AG08395 (cell line): ENCODE measurements around the gene LRRC25.
"Not testable (repeated sequence)": the region's sequence is repeated elsewhere in the genome, so short reads cannot be mapped to it uniquely, and the experiment has no call there.

Source experiments
- DNase-seq: peaks from one replicate; pipeline ENCODE4 v3.0.0; 2012; ENCODE audit warnings: mixed read lengths, low spot score

The LRRC25 gene

DNA sequence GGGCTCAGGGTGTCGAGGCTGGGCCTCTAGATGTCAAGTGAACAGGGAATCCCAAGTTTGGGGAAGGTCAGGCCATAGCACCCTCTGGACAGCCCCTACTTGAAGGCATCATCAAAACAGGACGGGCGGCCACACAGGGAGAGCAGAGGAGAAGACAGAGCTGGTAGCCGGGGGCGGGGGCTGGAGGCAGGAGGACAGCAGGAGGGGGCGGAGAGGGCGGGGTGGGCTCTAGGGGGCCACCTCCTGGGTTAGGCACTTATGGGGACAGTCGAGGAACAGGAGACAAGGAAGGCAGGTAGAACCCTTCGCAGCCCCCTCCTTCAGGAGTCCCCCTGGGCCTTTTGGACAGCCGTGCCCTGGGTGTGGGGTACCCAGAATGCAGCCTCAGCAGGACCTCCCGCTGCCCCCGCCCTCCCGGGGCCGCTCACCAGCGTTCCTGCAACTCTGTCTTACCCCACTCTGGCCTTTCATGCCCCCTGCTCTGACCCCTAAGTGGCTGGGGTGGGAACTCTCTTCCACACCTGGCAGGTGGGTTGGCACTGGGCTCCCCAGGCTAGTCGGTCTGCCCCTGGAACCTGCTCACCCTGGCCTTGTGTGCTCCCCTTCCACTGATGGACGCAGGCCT, 27.6 kb upstream of the LRRC25 start:
- DNase-seq: no peak

DNA sequence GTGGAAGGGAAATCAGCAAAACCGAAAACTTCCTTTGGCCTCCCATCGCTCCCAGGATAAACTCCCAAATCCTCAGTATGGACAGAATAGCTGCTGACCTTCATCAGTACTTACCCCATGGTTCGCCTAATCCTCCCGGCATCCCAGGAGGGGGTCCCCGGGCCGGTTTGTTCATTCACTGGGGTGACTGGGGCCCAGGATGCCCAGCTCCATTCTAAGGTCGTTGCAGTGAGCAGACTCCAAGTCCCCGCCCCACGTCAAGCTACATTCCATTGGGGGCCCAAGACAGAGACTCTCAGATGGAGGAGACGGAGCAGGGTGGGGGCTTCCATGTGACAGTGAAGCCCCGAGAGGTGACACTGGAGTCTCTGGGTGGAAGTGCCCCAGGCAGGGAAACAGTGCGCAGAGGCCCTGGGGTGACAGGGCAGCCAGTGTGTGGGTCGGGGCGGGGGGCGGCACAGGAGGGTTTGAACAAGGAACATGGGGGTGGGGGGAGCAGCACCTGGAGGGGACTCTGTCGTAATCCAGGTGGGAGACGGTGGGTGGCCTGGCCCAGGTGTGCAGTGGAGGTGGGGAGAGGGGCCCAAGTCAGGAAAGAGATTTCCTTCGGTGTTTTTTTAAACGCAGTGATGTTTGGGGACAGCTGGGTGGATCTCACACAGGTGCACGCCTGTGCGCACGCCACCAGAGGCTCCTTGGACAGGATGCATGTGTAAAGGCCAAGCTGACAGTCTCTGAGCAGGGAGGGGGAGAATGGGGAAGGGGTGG, 26.9 kb upstream of the LRRC25 start:
- no peak for DNase-seq

DNA sequence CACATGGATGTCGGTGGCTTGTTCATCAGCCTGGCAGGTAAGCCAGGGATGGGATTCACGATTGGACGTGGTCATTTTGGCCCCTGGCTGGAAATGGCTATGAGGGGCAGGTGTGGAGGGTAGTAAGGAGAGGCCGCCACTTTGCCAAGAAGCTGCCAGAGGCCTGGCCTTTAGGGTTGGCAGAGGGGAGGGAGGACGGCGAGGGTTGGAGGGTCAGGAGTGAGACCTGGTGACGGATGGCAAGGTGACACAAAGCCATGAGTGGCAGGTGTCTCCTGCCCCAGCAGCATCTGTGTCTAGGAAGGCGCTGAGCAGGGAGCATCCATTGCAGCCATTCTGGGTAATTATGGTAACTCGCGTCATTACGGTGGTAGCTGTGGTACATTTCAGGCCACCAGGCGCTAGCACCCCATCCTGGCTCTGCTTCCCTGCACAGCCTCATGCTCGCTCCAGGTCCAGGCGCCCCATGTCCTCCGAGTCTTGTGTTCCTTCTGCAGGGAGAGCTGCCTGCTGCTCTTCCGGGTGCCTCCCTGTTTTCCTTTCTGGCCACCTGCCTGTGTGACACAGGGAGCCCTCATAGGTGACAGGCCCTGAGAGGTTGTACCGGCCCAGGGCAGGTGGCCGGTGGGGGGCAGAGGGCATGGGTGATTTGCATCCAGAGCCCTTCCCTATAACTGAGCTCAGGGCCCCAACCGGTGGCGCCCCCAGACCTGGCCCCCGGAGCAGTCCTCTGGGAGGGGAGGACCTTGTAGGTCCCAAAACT, 26.0 kb upstream of the LRRC25 start:
- DNase-seq: no peak

DNA sequence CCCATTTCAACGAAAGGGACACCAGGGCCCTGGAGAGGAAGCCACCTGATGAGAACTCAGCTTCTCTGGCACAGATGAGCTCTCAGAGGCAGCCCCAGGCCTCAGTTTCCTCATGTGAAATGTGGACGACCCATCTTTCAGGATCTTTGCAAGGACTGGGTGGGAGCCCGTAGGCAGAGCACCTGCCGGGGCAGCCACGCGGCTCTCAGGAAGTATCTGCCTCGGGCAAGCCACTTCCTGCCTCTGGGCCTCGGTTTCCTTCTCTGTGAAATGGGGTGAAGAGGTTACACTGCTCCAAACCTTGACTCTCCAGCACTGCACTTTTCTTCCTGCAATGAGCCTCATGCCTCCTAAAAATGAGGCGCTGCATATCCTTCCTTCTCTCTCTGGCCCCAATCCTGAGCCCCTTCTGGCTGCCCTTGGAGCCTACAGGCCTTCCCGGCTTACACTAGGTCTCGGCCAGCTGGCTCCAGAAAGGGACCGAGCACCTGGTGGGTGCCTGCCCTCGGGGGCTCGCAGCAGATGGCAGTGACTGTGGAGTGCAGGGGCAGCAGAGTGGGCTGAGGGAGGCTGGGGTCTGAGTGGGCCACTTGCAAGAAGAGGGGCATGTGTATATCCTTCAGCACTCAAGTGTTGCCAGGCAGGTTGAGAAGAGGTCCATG, 25.2 kb upstream of the LRRC25 start:
- DNase-seq: no peak

DNA sequence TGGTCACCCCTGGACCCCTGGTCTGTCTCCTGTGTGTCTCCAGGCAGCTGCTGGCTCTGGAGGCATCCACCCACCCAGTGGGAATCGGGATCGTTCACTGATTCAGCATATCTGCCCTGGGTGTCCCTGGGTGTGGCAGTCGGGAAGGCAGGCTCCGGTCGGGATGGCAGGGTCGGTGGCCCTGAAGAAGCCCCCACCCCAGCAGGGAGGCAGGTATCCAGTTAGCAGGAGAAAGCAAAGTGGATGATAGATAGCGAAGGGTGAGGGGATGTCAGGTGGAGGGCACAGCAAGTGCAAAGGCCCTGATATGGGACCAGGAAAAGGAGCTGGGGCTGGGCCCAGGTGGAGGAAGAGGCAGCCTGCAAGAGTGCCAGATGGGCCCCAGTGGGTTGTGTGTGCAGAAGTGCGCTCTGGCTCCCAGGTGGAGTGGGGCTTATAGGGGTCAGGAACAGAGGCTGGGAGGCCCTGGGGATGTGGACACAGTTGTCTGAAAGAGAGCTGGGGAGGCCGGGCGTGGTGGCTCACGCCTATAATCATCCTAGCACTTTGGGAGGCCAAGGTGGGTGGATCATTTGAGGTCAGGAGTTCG, 24.0 kb upstream of the LRRC25 start:
- no peak for DNase-seq

DNA sequence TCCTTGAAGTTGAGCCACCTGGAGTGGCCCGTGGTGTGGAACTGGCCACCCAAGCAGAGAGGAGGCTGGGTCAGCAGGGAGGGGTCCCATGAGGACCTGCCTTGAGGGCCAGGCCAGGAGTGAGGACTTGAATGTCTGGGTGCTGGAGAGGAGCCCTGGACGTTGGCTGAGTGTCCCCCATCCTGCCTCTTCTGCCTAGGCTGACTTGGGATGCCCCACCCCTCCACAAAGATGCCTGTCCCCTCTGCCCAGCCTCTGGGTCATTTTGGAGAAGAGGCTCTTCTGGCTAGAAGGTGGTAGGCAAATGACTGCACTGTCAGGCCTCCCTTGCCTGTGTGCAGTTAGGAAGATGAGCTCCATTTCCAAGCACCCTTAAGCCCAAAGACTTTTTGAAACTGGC, 23.5 kb upstream of the LRRC25 start:
- no peak for DNase-seq

DNA sequence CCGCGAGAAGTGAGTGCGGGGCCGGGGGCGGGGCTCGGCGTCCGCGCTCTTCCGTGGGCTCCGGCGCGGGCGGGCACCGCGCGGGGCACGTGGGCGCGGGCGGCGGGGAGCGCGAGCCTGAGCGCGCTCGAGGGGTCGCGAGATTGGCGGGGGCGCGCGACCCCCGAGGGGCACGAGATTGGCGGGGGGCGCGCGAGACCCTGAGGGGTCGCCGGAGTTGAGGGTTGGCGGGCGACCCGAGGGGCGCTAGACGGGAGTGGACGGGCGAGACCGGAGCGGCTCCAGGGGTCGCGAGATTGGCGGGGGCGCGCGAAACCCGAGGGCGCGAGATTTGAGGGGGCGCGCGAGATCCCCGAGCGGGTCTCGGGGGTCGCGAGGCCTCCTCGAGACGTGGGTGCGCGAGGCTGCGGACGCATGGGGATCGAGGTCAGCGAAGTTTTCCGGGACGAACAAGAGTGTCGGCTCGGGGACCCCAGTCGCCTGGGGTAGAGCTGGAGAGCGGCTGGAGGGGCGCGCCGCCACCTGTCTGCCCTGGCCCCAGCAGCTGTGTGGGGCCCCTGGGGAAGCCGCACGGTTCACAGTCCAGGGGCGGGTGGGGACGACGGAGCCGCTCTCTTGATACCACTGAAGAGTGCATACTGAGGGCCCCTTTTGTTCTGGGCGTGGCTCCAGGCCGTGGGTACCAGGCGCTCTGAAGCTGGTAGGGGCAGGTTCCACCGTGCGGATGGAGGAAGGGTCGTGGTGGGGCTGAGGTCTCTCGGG, 22.5 kb upstream of the LRRC25 start:
- DNase-seq: no peak

DNA sequence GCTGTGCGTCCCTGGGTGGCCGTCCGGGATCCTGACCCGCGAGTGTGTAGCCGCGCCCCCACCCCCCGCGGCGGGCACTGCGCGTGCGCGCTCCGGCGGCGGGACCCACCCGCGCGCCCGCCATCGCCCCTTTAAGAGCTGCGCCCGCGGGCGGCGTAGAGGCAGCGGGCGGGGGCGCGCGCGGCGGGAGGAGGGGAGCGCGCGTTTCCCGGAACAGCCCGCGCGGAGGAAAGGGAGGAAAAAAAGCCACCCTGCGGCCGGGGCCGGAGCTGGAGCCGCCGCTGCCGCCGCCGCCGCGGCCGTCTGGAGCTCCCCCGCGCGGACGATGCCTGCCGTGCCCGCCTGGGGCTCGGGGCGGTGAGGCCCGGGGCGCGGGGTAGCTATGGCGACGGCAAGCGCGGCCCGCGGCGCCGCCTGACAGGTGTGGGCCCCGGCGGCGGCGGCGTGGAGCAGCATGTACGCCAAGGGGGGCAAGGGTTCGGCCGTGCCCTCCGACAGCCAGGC, 21.8 kb upstream of the LRRC25 start, which contains the start of gene SSBP4:
Gene SSBP4, plus strand, starts transcription at position 204 of the 504 bp plus-strand sequence. Its CDS starts 251 bp downstream, at position 455.
- peak; percentile 95 for DNase-seq

DNA sequence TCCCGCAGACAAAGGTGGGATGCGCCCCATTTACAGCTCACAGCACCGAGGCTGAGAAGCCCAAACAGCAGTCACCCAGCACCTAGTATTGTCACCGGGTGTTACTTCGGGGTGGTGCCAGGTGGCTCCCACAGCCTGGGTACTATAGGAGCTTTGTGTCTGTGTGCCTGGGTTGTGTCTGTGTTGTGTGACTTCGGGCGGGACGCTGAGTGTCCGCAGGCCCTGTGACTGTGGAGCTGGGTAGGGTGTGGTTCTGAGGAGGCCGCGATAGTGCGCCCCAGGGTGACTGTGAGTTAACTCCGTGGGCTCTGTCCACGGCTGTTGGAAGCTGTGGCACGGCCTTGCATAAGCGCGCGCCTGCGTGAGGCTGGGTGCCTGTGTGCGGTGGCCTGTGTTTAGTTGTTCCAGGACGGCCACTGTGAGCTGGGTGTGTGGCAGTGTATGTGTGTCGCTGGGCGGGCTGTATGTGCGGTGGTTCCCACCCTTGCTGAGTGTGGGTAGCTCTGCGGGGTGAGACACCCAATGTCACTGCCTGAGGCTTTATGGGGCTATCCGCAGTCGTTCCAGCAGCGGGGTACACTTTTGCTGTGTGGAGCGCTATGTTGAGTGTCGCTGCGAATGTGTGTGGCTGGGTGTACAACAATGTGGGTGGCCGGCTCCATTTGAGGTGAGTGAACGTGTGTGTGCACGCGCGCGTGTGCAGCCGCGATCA, 21.2 kb upstream of the LRRC25 start:
- no peak for DNase-seq

DNA sequence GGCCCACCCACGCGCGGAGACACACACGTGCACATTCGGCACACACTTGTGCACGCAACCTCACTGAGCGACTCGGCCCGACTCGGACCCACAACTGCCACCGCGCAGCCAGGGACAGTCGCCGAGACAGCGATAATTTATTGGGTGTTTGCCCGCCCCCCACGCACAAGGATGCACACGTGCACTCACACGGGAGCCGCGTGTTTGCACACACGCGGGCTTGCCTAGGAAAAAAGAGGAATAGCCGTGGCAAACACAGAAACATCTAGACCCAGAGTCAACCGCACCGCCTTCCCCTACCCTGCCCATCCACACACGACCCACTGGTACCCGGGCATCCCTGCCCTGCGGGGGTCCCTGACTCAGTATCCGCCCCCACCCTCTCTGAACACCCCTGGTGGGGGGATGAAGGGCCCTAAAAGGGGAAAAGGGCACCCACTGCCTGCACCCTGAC, 20.6 kb upstream of the LRRC25 start:
- no peak for DNase-seq

DNA sequence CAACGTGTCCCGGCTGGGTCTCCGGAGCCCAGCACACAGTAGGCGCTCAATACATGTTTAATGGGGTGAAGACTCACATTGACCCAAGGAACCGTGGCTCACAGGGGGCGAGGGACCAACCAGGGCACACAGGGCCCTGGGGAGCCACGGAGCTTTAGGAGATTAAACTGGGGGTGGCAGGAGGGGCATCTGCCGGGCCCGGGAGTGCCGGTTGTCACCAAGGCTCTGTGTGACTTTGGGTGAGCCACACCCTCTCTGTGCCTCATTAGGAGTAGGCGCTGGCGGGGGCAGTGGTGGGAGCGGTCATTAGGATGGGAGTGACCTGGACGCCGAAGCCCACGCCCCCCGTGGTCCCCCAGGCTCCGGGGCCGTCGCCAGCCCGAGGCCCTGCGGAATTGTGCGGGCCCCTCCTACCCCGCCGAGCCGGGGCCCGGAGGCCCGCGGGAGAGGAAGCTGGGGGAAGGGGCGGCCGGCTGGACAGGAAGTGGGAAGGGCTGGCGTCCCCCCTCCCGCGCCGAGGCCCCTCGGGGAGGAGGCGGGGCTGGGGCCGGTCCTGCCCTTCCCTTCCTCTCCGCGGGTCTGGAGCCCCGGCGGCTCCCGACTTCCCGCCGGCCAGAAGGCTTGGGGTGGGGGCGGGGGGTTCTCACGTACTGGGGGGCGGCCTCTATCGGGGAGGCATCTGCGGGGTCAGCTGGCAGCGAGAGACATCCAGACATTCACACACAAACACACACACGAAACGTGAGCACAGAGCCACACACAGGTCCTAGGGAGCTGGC, 20.0 kb upstream of the LRRC25 start:
- peak; percentile 69 for DNase-seq

DNA sequence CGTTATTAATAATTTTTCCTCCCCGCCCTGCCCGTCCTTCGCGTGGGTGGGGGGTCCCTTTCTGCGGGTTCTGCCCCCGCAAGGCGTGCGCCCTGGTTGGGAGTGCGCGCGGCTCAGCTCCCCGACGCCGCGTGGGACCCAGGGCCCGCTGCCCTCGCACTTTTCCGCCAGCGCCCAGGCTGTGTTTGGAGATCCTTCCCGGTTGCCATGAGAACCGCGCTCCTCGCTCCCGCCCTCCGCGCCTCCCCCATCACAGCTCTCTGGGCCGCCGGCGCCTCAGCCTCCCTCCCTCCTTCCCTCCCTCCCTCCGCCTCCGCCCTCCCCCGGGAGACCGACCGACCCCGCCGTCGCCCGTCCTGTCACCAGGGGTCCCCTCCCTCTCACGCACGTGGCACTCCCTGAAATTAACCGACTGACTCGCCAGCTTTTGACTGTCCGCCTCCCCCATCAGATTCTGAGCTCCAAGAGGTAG, 19.4 kb upstream of the LRRC25 start:
- peak; percentile 88 for DNase-seq

DNA sequence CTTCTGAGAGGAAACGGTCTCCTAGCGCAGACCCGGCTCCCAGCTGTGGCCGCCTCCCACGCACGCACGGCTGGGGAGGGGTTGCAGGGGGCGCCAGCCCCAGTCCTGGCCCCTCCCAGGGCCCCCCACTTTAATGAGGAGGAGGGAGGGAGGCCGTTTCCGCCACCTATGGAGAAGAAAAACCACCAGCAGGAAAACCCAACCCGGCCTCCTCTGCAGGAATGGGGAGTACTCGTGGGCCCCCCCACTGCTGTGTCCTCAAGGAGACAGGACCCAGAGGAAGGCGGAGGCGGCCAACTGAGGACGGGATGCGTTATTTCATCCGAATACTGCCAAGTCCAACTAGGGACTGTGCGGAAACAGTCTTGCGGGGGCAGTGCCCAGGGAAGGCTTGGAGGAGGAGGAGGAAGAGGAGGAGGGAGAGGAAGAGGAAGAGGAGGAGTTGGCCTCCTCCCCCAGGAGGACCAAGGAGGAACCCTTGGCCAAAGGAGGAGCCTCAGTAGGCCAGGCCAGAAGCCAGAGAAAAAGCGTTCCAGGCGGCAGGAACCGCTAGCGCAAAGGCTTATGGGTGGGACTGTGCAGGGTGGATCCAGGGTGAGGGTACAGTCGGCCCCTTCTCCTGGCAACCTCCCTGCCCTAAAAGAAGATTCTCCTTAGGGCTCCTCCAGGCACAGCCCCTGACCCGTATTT, 17.9 kb upstream of the LRRC25 start:
- peak; percentile 67 for DNase-seq

DNA sequence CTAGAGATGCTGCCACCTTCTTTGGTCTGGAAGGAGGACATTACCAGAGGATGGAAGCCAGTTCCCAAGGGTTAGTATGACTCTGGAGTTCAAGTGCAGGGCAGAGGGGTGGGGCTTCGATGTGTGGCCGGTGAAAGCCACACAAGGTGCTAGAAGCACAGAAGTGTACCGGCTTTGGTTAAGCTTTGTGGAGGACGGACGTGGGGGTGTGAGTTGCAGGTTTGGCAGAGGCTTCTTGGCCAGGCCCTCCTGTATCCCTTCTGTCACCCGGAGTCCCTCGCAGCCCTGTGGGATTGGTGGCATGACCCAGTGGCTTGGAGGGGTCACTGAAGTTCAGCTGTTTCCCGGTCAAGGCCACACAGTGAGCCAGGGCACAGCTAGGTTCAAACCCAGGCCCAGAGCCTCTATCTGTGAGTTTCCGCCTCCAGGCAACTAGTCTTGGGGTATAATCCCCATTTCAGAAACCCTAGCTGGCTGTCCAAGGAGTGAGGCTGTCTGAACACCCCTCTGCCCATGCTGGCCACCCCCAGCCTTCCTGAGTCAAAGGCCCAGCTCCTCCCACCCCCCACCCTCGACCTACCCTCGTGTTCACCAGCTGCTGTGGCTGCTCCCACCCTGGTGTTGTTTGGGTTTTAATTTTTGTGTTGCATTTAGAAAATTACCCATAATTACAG, 17.2 kb upstream of the LRRC25 start:
- peak; percentile 15 for DNase-seq

DNA sequence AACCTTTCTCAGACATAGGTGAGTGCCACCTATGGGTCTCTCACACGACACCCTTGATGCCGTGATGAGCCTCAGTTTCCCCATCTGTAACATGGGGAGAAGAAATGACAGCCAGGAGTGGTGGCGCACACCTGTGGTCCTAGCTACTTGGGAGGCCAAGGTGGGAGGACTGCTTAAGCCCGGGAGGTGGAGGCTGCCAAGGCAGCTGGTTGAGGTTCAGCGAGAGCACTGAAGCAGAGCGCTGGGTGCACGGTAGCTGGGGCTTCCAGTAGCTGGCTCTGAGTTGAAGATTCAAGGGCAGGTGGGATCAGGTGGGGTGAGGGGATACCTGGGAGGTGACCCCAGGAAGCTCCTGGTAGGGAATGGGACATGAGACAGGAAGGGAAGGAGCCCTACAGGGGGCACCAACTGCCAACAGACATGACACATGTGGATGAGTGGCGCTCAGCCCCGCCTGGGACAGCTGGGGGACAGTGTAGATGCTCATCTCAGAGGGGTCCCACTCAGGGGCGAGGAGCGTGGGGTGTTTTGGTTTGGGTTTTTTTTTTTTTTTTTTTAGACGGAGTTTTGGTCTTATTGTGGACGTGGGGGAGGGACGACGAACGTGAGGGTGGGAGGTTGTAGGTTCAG, 15.3 kb upstream of the LRRC25 start:
- DNase-seq: no peak

DNA sequence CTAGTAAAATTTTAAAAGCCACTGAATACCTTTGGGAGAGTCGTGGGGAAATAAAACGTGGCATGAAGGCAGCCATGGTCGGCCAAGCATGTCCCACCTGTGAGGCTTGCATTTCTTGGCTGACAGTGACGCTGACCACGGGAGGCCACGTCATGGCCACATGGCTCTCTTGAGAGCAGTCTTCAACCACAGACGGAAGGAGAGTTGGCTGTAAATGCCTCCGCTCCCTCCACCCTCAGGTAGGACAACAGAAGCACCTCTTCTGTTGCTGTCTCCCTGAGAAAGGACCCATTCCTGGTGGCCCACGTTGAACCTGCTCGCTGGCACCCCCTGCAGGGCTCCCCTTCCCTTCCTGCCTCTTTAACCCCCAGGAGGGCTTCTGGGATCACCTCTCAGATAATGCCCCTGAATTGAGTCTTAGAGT, 10.6 kb upstream of the LRRC25 start:
- no peak for DNase-seq

DNA sequence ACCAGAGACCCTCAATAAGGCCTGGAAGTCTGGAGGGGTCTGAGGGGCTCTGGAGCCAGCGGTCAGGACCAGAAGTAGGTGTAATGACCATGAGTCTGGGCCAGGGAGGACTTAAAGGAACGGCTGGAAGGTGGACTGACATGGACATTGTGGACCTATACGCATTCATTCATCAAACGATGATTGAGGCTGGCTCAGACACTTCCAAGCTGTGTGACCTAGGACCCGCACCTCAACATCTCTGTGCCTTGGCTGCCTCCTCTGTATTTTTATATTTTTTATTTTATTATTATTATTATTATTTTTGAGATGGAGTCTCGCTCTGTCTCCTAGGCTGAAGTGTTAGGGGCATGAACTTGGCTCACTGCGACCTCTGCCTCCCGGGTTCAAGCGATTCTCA, 9.3 kb upstream of the LRRC25 start:
- no peak for DNase-seq

DNA sequence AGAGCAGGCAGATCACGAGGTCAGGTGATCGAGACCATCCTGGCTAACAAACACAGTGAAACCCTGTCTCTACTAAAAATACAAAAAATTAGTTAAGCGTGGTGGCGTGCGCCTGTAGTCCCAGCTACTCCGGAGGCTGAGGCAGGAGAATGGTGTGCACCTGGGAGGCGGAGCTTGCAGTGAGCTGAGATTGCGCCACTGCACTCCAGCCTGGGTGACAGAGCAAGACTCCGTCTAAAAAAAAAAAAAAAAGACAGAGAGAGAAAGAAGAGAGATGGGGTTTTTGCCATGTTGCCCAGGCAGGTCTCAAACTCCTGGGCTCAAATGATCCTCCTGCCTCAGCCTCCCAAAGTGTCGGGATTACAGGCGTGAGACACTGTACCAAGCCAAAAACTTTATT, 8.3 kb upstream of the LRRC25 start:
- DNase-seq: not testable (repeated sequence)
